Dendritic cell treated with granulocyte-macrophage colony-stimulating factor and Interleukin-4, amounts not matched to agents 40 ng/mL and 50 ng/mL, for 4 days (primary cell): Measurements from ENCODE around the gene TP53BP2.
"Not testable (repeated sequence)": the region's sequence is repeated elsewhere in the genome, so short reads cannot be mapped to it uniquely, and the experiment has no call there.

Experiments
- H3K27ac Mint-ChIP-seq: one replicate; pipeline ENCODE4 v1.8.0; 2022; ENCODE audit warnings: mild to moderate bottlenecking, mixed read lengths
- H3K27me3 Mint-ChIP-seq: one replicate; pipeline ENCODE4 v1.8.0; 2022; ENCODE audit warnings: mild to moderate bottlenecking, mixed read lengths
- H3K36me3 Mint-ChIP-seq: one replicate; pipeline ENCODE4 v1.8.0; 2022; ENCODE audit warnings: low read depth, mixed read lengths
- H3K4me1 Mint-ChIP-seq: one replicate; pipeline ENCODE4 v1.8.0; 2022; ENCODE audit warnings: low read depth, mixed read lengths
- H3K4me3 Mint-ChIP-seq: one replicate; pipeline ENCODE4 v1.8.0; 2022; ENCODE audit warnings: mild to moderate bottlenecking, moderate library complexity, mixed read lengths
- H3K9me3 Mint-ChIP-seq: one replicate; pipeline ENCODE4 v1.8.0; 2022; ENCODE audit warnings: mixed read lengths
- intact Hi-C: fragments of 100-400 bp; cut with micrococcal nuclease; formaldehyde crosslinking; loops from one replicate; pipeline ENCODE4 v1.15.0; 2022

TP53BP2 gene

DNA sequence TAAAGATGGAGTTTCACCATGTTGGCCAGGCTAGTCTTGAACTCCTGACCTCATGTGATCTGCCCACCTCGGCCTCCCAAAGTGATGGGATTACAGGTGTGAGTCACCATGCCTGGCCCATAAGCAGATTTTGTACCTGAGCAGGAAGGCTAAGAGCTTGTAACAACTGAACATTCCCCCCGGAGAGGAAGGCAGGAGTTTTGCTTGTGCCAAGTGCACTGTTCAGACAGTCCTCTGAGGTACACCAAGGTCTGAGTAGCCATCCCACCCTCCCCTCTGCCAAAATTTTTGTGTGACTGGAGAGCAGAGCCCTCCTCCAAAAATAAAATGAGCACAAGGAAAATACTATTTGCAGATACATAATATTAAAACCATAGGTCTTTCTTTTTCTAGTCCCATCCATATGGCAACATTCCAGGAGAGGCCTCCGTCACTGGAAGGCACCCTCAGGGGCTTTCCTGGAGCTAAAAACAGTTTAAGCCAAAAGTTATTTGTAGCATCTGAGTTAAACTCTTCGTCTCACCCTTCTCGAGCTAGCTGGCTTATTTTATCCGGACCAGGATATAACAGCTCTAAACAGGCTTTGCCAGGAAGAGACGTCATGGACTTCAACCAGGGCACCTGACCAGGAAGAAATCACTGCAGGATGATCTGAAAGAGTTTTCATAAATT lies 106.2 kb downstream of the TP53BP2 start:
- Mint-ChIP-seq H3K4me3 (no peak overlapping the region), H3K4me1 (peaks cover 13% of the 10 kb centered on the region)
- intact Hi-C loops = no loop called here

DNA sequence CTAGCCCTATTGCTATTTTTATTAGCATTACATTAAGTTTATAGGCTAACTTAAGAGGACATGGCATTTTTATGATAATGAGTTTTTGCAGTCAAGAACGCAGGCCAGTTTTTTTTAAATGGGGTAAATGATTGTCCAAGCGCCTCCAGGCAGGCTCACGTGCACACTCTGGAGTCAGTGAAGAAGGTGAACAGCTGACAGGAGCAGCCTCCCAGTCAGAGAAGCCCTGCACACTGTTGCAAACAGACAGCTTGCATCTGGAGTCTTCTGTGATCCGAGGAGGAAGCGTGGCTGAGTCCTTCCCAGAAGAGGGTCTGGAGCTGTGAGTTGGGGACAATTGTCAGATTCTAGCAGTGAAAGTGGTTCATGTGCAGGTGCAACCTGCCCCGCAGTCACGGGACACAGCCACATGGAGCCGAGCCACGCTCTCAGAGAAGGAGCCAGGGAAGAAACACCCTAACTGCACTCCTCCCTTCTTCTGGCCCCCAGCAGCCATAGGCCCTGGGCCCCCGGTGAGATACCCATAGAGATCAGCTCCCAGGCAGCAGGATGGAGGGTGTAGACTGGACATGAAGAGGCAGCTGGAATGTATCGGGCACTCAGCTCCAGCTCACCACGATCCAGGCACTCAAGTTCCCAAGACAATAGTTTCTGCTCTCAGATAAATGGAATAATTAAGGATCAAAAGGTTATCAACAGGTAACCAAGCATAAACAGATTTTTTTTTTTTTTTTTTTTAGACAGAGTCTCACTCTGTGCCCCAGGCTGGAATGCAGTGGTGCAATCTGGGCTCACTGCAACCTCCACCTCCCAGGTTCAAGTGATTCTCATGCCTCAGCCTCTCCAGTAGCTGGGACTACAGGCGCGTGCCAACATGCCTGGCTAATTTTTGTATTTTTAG lies 107.0 kb downstream of the TP53BP2 start:
- peaks cover 80% of the 10 kb centered on the region for H3K36me3 Mint-ChIP-seq
- intact Hi-C loops = no loop called here
- no peaks in the 10 kb centered on the region for H3K9me3 Mint-ChIP-seq
- H3K4me1 Mint-ChIP-seq = peaks cover 15% of the 10 kb centered on the region
- H3K27ac Mint-ChIP-seq = no peak overlapping the region
- H3K4me3 Mint-ChIP-seq = no peak overlapping the region
- no peaks in the 10 kb centered on the region for H3K27me3 Mint-ChIP-seq

More for the DNA sequence above, 106.2 kb downstream of the TP53BP2 start:
- H3K9me3 Mint-ChIP-seq = no peaks in the 10 kb centered on the region
- peaks cover 80% of the 10 kb centered on the region for H3K36me3 Mint-ChIP-seq
- no peak overlapping the region for H3K27ac Mint-ChIP-seq
- H3K27me3 Mint-ChIP-seq = no peaks in the 10 kb centered on the region

DNA sequence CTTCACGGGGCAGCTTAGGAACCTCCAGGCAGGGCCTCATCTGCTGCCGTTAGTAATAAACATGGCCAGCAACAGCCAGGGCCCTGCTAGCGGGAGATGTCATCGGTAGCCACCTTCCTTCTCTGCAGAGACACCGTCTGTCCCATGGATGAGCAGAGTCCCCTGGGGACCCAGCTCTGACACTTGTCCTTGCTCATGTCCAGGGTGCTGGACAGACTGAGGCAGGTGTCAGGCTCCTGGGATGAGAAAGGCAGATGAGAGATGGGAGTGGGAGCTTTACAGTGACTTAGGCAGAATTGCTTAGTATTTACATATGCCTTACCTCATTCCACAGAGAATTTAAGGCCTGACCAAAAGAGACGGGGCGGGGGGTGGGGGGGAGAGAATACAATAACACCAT lies 108.4 kb downstream of the TP53BP2 start:
- no peaks in the 10 kb centered on the region for H3K9me3 Mint-ChIP-seq
- H3K4me3 Mint-ChIP-seq = no peak overlapping the region
- H3K27me3 Mint-ChIP-seq = no peaks in the 10 kb centered on the region
- no peak overlapping the region for H3K27ac Mint-ChIP-seq
- intact Hi-C loops = no loop called here
- H3K36me3 Mint-ChIP-seq = peaks cover 80% of the 10 kb centered on the region
- H3K4me1 Mint-ChIP-seq = peaks cover 20% of the 10 kb centered on the region

DNA sequence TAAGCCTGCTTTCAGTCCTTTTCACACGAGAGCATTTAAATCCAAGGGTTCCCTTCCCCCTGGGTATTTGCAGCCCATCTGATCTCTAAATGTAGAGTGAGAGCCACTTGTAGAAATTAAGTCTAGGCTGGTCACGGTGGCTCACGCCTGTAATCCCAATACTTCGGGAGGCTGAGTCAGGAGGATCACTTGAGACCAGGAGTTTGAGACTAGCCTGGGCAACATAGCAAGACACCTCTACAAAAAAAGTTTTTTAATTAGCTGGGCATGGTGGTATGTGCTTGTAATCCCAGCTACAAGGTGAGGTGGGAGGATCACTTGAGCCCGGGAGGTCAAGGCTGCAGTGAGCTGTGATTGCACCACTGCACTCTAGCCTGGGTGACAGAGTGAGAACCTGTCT lies 109.1 kb downstream of the TP53BP2 start:
- H3K27ac Mint-ChIP-seq, H3K4me3 Mint-ChIP-seq, intact Hi-C loops, H3K27me3 Mint-ChIP-seq, H3K9me3 Mint-ChIP-seq: not testable (repeated sequence)
- Mint-ChIP-seq H3K4me1 (peaks cover 26% of the 10 kb centered on the region), H3K36me3 (peaks cover 83% of the 10 kb centered on the region)

DNA sequence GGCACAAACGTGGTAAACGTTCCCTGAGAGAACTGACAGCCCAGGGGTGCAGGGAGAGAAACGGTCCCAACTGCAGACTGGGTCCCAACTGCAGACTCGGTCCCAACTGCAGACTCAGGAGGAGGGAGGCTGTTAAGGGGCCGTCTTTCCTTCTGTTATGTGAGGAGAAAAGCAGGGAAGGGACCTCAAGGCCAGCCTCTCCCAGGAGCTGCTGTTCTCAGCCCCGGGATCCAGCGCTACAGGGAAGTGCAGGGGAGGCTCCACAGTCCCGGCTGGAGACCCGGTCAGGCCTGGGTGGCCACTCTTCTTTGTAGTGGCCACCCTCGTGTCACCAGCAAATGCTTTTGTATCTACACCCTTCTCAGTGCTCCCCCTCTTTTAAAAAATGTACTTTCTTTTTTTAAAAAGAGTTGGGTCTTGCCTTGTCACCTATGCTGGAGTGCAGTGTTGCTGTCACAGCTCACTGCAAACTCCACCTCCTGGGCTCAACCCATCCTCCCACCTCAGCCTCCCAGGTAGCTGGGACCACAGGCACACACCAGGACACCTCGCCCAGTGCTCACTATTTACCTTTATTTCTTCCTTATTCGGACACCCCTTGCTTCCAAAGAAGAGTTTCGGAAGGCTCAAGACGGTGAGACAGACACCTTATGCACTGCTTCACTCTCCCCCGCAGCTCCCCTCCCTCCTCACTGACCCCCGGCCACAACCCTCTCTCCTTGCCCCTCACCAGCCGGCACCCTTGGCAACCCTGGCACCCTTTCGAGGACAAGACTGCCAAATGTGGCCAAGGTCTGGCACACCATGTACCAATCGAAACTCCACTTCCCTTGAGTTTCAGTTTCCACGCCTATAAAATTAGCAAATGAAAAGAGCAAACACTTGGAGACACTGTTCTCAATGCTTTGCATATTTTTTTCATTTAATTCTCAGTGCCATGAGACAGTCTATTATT lies 111.6 kb downstream of the TP53BP2 start:
- H3K27me3 Mint-ChIP-seq = no peaks in the 10 kb centered on the region
- peaks cover 48% of the 10 kb centered on the region for H3K4me1 Mint-ChIP-seq
- no peaks in the 10 kb centered on the region for H3K9me3 Mint-ChIP-seq
- peak overlapping the region; percentile 35 for H3K27ac Mint-ChIP-seq
- intact Hi-C loops = no loop called here
- no peak overlapping the region for H3K4me3 Mint-ChIP-seq
- H3K36me3 Mint-ChIP-seq = peaks cover 85% of the 10 kb centered on the region

DNA sequence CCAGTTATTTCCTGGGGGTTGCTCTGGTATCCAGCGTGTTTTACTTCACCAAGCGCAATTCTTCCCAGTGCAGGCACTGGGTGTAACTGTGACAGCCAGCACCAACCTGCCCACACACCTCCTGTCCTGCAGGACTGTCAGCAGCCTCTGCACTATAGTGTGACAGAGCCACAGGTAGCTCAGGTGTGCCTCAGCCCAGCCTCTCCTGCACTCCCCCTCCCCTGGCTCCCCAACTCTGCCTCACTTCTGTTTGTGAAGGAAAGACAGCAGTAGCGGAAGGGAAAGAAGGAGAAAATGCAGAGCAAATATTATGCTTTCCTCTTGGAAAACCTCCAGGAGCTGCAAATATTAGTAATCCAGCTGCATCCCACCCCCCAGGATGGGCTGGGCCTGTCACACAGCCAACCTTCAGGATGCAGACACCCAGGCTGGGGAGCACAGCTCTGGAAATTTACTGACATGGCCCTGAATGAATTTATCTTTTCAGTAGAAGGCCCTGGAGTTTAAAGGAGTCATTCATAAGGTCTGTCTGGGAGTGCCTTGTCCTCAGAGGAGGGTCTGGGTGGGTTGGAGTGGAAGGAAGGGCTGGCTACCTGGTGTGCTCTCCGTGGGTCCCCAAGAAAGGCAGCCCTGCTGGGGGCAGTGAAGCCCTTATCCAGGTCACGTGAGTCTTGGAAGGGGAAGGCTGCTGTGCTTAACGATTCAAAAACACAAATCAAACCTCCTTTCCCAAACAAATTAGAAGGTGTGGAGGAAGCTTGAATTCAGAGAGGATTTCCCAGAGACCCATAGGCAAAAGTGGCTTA lies 112.6 kb downstream of the TP53BP2 start:
- intact Hi-C loops = no loop called here
- peaks cover 85% of the 10 kb centered on the region for H3K36me3 Mint-ChIP-seq
- H3K27me3 Mint-ChIP-seq = no peaks in the 10 kb centered on the region
- H3K9me3 Mint-ChIP-seq = no peaks in the 10 kb centered on the region
- peaks cover 58% of the 10 kb centered on the region for H3K4me1 Mint-ChIP-seq
- peak overlapping the region; percentile 35 for H3K27ac Mint-ChIP-seq
- H3K4me3 Mint-ChIP-seq = no peak overlapping the region

DNA sequence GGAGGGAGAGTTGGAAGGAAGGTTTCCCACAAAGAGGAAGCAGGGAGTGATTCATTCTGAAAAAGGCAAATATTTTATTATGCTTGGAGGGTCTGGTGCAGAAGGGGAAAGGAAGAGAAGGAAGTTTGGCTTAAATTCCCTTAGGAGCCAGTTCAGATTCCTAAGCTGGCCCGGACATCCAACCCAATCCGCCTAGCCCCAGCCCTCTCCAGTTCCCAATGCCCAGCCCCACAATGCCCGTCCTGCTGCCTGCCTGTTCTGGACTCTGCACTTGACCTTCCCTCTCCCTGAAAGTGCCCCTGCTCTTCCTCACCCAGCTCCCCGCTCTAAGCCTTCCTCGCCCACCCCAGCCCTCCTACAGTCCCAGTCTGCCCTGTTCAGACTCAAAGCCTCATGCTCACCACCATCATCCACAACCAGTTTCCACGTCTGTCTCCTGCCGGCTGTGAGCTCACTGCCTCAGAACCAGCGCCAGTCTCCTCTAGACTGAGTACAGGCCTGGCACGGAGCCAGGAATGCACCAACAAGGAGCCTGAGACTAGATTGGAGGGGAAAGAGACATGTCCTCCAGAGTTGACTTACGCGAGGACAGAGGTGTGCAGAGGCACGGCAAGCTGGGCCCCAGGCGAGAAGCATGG lies 114.5 kb downstream of the TP53BP2 start:
- peak overlapping the region; percentile 71 for H3K27ac Mint-ChIP-seq
- no peak overlapping the region for H3K4me3 Mint-ChIP-seq
- H3K9me3 Mint-ChIP-seq = no peaks in the 10 kb centered on the region
- peaks cover 72% of the 10 kb centered on the region for H3K4me1 Mint-ChIP-seq
- intact Hi-C loops = no loop called here
- H3K27me3 Mint-ChIP-seq = no peaks in the 10 kb centered on the region
- peaks cover 89% of the 10 kb centered on the region for H3K36me3 Mint-ChIP-seq

DNA sequence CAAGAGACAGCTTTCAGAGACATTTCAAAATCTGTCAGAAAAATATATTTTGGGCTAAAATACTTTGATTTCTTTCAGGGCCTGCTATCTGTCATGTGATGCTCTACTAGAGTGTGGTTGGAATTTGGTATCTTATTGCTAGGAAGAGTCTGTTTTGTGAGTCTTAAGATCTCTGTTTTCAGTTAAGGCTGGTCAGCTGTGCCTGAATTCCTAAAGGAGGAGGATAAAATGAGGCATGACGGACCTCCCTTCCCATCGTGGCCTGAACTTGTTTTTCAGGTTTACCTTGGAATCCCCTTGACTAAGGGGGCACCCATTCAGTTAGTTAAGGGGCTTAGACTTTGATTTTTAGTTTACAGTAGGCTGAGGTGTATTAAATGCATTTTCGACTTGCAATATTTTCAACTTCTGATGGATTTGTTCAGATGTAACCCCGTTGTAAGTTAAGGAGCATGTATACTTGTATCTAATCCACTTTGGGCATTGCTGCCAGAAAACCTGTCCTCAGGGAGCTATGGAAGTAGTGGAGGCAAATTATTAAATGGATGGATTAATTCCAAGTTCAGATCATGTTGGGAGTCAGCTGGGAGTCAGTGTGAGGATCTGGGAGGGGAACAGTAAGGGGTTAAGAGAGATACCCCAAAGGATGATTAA lies 115.1 kb downstream of the TP53BP2 start:
- H3K9me3 Mint-ChIP-seq = no peaks in the 10 kb centered on the region
- H3K4me1 Mint-ChIP-seq = peaks cover 78% of the 10 kb centered on the region
- H3K27ac Mint-ChIP-seq = peak overlapping the region; percentile 71
- H3K4me3 Mint-ChIP-seq = no peak overlapping the region
- no peaks in the 10 kb centered on the region for H3K27me3 Mint-ChIP-seq
- intact Hi-C loops = no loop called here
- peaks cover 87% of the 10 kb centered on the region for H3K36me3 Mint-ChIP-seq

DNA sequence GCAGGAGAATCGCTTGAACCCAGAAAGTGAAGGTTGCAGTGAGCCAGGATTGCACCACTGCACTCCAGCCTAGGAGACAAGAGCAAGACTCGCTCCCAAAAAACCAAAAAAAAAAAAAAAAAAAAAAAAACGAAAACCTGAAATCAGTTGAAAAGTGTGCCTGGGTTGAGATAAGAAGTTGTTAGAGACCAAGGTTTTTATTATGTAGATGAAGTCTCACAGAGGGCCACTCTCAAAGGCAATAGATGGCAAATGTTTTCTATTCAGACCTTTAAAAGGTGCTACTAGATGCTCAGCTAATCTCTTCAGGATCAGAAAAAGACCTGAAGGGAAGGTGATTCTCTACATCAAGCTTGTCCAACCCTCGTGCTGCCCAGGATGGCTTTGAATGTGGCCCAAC lies 115.8 kb downstream of the TP53BP2 start:
- peaks cover 88% of the 10 kb centered on the region for H3K36me3 Mint-ChIP-seq

More for the DNA sequence above, 115.8 kb downstream of the TP53BP2 start:
- intact Hi-C loops = no loop called here
- no peak overlapping the region for H3K4me3 Mint-ChIP-seq
- H3K9me3 Mint-ChIP-seq = no peaks in the 10 kb centered on the region
- peaks cover 85% of the 10 kb centered on the region for H3K4me1 Mint-ChIP-seq
- no peak overlapping the region for H3K27ac Mint-ChIP-seq
- no peaks in the 10 kb centered on the region for H3K27me3 Mint-ChIP-seq
